T-helper 2 cell treated with Interferon-gamma antibody and Interleukin-4, amounts not matched to agents 5 μg/mL and 100 μg/mL, for 36 hours (primary cell): ENCODE data around the gene TMED4.
"Not testable (repeated sequence)": the region's sequence is repeated elsewhere in the genome, so short reads cannot be mapped to it uniquely, and the experiment has no call there.

Source experiments
- DNase-seq: peaks from one replicate; pipeline ENCODE4 v3.0.0; 2021; ENCODE audit warnings: low spot score
- H3K27ac Mint-ChIP-seq: one replicate; pipeline ENCODE4 v1.8.0; 2021; ENCODE audit warnings: mild to moderate bottlenecking, mixed read lengths
- H3K27me3 Mint-ChIP-seq: one replicate; pipeline ENCODE4 v1.8.0; 2021; ENCODE audit warnings: low read depth, mixed read lengths
- H3K36me3 Mint-ChIP-seq: one replicate; pipeline ENCODE4 v1.8.0; 2021; ENCODE audit warnings: low read depth, mixed read lengths
- H3K4me1 Mint-ChIP-seq: one replicate; pipeline ENCODE4 v1.8.0; 2021; ENCODE audit warnings: low read depth, mixed read lengths
- H3K4me3 Mint-ChIP-seq: one replicate; pipeline ENCODE4 v1.8.0; 2022; ENCODE audit warnings: mild to moderate bottlenecking, moderate library complexity, mixed read lengths
- H3K9me3 Mint-ChIP-seq: one replicate; pipeline ENCODE4 v1.8.0; 2021; ENCODE audit warnings: mixed read lengths

TMED4 gene

DNA sequence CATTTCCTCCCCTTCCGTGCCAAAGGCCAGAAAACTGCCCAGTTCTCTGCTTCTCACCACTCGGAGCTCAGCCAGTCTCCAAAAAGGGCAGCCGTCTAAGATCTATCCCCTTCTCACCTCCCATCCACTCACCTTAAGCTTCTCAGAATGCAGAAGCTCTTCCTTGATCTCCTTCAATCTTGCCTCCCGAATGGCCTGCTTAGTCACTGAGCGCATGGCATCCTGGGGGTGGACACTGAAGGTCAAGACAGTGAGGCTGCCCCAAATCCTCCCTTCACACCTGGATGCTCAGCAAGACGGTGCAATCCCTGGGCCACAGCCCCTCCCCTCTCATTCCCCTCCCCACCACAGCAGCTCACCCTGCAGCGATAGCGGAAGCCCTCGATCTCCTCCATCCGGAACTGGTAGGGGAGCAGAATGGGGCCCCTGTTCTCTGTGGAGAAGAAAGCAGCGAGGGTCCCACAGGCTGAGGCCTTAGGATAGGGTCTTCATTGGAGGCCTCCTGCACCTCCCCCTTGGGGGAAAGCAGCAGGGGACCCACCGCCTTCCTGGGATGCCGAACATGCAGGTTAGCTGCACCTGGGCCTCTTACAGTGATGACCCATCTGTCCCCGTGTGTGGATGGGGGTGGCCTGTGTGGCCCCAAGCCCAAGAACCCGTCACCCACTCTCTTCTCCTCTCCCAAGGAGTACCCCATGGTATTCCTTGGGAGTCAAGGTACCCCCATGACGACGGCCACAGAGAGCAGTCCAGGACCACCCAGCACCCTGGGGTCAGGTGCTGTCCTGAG is 13.1 kb downstream of the TMED4 start:
- peaks cover 14% of the 10 kb centered on the region for H3K4me1 Mint-ChIP-seq
- no peaks in the 10 kb centered on the region for H3K9me3 Mint-ChIP-seq
- H3K4me3 Mint-ChIP-seq, result no peak overlapping the region
- no peak for DNase-seq
- H3K27me3 Mint-ChIP-seq, result no peaks in the 10 kb centered on the region
- peaks cover 74% of the 10 kb centered on the region for H3K36me3 Mint-ChIP-seq
- no peak overlapping the region for H3K27ac Mint-ChIP-seq

DNA sequence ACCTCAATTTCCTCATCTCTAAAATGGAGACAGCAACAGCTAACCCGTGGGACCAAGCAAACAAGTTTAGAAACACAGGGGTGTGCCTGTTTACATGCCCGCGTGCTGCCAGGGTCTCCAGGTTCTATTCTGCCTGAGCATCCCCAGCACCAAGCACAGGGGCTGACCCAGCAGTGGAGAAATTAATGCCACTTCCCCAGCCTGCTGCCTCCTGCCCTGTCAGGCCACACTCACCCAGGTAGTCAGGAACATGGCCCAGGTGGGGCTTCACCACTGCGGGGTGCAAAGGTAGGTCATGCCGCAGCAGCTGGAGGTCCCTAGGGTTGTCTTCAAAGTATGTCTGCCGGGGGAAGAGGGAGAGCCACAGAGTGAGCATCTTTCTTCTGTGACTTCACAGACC is 14.1 kb downstream of the TMED4 start:
- H3K27me3 Mint-ChIP-seq, result no peaks in the 10 kb centered on the region
- H3K27ac Mint-ChIP-seq, result no peak overlapping the region
- no peaks in the 10 kb centered on the region for H3K9me3 Mint-ChIP-seq
- H3K36me3 Mint-ChIP-seq, result peaks cover 71% of the 10 kb centered on the region
- no peak for DNase-seq
- peaks cover 9% of the 10 kb centered on the region for H3K4me1 Mint-ChIP-seq
- no peak overlapping the region for H3K4me3 Mint-ChIP-seq

DNA sequence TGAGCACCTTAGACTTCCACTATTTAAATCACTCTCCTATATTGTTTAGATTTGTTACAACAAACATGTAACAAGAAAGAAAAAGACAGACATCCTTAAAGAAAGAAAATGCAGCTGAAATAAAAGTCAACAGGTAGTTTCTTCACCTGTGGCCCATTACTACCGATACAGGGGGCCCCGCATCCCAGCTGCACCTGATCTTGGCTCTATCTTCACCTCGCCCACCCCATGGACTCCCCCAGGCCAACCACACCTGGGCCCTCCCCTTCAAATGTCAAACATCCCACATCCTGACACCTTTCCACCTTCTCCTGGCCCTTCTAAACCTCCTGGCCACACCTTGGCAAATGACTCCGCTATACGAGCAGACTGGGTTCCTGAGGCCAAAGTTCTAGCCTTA is 15.4 kb downstream of the TMED4 start:
- H3K27ac Mint-ChIP-seq, result no peak overlapping the region
- peaks cover 59% of the 10 kb centered on the region for H3K36me3 Mint-ChIP-seq
- H3K9me3 Mint-ChIP-seq, result no peaks in the 10 kb centered on the region

DNA sequence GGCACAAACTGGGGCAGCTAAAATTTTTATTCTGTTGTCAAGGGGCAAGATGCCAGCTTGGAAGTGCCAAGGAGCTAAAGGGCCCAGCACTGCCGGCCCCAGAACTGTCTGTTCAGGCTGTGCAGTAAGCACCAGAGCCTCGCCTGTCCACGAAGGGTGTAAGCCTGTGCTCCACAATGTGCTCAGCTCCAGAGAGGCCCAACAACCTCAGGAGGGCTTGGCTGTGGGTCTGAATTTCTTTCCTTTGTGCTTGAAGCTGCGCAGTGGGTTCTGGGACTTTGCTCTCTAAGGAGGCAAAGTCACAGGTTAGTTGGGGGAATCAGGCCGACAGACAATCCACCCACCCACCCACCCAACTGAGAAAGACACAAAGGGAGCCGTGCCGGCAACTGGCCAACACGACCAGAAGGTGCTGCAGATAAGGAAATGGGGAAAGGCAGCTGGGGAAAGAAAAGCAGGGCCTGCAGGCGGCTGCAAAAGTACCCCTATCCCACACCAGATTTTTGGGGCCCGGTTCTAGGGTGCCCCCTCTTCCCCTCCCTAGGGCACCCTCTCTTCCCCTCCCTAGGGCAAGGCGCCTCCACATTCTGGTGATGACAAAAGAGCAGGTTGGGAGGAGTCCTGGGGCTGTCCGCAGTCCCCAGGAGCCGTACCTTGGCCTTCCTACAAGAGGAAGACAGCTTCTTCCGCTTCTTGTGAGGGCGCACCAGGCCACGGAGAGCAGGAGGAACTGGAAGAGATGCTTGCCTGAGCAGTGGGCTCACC is 16.1 kb downstream of the TMED4 start:
- peaks cover 3% of the 10 kb centered on the region for H3K4me1 Mint-ChIP-seq
- H3K36me3 Mint-ChIP-seq, result peaks cover 52% of the 10 kb centered on the region

More for the DNA sequence above, 15.4 kb downstream of the TMED4 start:
- Mint-ChIP-seq H3K4me1 (peaks cover 3% of the 10 kb centered on the region), H3K27me3 (no peaks in the 10 kb centered on the region), H3K4me3 (no peak overlapping the region)
- no peak for DNase-seq

DNA sequence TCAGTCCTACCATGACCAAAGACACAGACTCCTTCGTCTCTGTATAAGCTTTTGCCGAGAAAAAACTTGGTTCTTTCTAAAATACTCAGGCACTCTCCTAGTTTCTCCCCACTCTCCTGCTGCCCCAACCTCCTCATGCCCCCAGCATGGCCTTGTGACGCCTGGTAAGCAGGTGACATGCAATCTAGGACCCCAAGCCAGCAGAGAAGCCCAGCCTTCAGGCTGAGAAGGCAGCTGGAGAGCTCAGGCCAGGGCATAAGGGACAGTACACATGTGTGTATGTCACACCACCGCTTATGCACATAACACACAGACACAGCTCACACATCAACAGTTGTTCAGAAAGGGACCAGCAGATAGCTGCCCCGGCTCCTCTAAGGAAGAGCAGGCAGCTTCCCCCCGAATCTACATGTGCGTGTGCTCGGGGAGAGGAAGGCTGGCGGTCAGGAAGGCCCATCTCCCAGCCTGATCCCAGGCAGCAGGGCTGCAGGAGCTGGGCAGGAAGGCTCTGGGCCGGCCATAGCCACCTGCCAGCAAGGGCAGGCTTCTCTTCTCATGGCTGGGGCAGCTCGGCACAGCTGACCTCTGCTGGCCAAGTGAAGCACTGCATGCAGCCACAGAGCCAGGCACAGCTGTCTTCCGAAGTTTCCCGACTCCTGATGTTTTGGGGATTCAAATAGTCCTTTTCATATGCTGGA is 16.8 kb downstream of the TMED4 start:
- peak overlapping the region; percentile 31 for H3K27ac Mint-ChIP-seq
- no peaks in the 10 kb centered on the region for H3K9me3 Mint-ChIP-seq
- DNase-seq, result peak; percentile 42

More for the DNA sequence above, 16.1 kb downstream of the TMED4 start:
- no peaks in the 10 kb centered on the region for H3K9me3 Mint-ChIP-seq
- H3K4me3 Mint-ChIP-seq, result no peak overlapping the region
- no peak for DNase-seq
- no peaks in the 10 kb centered on the region for H3K27me3 Mint-ChIP-seq
- peak overlapping the region; percentile 31 for H3K27ac Mint-ChIP-seq

DNA sequence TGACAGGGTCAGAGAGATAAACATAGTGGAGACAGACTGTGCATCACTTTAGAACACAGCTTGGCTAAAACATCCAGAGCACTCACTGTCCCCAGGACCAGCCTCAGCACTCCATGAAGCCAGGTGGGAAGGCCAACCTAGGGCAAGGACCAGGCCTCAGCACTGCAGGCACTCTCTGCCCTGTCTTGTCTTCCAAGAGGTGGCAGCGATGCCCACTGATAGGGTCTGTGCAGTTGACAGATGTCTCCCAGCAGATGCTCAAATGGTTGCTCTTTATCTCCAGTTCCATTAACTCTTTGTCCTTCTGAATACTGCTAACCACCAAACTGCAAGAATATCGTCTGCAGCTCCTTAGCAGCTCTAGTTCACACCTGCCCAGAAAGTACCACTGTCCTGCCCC is 17.4 kb downstream of the TMED4 start:
- H3K36me3 Mint-ChIP-seq, result peaks cover 44% of the 10 kb centered on the region
- peaks cover 3% of the 10 kb centered on the region for H3K4me1 Mint-ChIP-seq

More for the DNA sequence above, 16.8 kb downstream of the TMED4 start:
- Mint-ChIP-seq H3K4me3 (no peak overlapping the region), H3K27me3 (no peaks in the 10 kb centered on the region), H3K4me1 (peaks cover 3% of the 10 kb centered on the region), H3K36me3 (peaks cover 48% of the 10 kb centered on the region)

DNA sequence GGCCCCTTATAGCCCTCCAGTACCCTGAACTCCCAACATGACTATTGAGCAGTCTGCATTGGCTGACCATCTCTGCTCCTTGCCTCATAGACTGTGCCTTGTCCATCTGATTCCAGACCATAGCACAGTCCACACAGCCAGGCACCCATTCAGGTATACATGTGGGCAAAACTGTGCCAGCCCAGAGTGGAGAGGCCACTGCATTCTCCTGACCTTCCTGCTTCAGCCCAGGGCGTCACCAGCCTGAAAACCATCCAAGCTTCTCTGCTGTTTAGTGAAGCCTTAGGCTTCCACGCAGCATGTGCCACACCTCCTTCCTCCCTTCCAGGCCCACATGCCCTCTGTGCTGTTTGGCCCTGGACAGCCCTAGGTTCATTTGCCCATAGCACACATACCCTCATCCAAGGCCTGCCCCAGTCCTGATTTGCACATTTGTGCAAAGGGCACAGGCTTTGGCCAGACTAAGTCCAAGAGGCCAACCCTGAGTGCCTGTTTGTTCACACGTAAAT is 18.8 kb downstream of the TMED4 start:
- no peaks in the 10 kb centered on the region for H3K9me3 Mint-ChIP-seq

More for the DNA sequence above, 17.4 kb downstream of the TMED4 start:
- no peaks in the 10 kb centered on the region for H3K27me3 Mint-ChIP-seq
- DNase-seq, result no peak
- no peak overlapping the region for H3K27ac Mint-ChIP-seq
- H3K9me3 Mint-ChIP-seq, result no peaks in the 10 kb centered on the region
- no peak overlapping the region for H3K4me3 Mint-ChIP-seq

DNA sequence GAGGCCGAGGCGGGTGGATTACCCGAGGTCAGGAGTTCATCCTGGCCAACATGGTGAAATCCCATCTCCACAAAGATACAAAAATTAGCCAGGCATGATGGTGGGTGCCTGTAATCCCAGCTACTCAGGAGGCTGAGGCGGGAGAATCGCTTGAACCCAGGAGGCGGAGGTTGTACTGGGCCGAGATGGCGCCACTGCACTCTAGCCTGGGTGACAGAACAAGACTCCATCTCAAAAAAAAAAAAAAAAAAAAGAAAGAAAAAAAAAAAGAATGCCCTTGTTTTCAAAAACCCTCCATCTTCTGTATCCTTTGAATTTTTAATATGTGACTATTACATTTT is 19.4 kb downstream of the TMED4 start:
- H3K27me3 Mint-ChIP-seq, H3K27ac Mint-ChIP-seq, H3K4me3 Mint-ChIP-seq, DNase-seq, H3K4me1 Mint-ChIP-seq, H3K9me3 Mint-ChIP-seq: not testable (repeated sequence)
- H3K36me3 Mint-ChIP-seq, result peaks cover 28% of the 10 kb centered on the region

More for the DNA sequence above, 18.8 kb downstream of the TMED4 start:
- no peak for DNase-seq
- Mint-ChIP-seq H3K4me3 (no peak overlapping the region), H3K36me3 (peaks cover 31% of the 10 kb centered on the region), H3K27ac (no peak overlapping the region), H3K27me3 (no peaks in the 10 kb centered on the region), H3K4me1 (peaks cover 1% of the 10 kb centered on the region)

DNA sequence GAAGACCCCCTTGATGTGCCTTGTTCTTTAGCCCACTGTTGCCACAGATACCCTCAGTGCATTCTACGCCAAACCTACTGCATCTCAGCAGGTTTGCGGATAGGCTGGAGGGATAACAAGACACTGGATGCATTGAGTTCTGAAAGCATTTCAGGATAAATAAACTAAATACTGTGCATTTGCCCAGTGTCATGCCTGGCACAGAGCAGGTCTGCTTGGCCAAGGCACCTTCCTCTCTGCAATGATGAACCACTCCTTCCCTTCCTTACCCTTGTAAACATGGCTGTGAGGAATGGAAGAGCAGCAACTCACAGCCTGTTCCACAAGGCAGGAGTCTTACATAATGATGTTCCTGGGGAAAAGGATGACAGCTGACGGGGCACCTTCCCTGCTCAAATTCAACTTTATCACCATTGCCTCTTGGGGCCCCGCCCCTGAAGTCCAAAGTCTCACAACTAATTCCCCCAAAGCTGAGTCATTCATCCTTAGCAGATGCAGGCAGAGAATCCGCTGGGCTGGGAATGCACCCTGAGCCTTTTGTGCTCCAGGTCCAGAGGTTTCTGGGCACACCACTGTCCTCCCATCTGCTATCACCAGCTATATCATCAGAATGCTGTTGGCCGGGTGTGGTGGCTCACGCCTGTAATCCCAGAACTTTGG is 19.9 kb downstream of the TMED4 start:
- H3K36me3 Mint-ChIP-seq, result peaks cover 24% of the 10 kb centered on the region
- H3K4me3 Mint-ChIP-seq, result no peak overlapping the region
- no peak for DNase-seq
- H3K9me3 Mint-ChIP-seq, result no peaks in the 10 kb centered on the region
- H3K27ac Mint-ChIP-seq, result no peak overlapping the region
- H3K4me1 Mint-ChIP-seq, result peaks cover 1% of the 10 kb centered on the region
- no peaks in the 10 kb centered on the region for H3K27me3 Mint-ChIP-seq

DNA sequence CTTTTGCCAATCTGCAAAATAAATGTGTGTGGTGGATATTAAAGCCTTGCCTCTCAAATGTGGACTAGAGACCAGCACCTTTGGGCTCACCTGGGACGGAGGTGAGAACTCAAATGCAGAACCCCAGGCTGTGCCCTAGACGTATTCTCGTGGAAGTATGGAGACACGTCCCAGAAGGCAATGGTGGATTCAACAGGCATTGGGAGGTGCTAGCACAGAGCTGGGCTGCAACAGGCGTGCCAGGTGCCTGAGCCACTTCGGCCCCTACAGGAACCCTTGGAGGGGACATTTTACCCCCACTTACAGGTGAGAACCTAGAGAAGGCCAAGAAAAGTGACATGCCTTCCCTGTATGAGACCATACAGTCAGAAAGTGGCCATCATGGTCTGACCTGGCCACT is 20.6 kb downstream of the TMED4 start:
- H3K9me3 Mint-ChIP-seq, result no peaks in the 10 kb centered on the region
- no peak overlapping the region for H3K4me3 Mint-ChIP-seq

DNA sequence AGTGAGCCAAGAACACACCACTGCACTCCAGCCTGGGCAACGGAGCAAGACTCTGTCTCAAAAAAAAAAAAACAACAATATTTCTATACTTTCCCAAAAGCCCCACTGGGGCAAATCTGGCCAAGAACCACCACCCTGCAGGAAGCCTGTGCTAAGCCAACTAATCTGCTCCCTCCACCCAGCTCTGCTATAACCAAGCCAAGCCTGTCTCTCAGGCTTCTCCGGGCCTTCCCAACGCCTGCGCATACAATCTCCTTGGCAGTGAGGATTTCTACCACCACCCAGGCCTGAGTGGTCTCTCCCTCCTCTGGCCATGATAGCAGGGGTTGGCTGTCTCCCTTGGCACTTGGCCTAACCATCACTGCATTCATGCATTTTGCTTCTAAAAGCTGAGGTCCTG is 22.5 kb downstream of the TMED4 start:
- Mint-ChIP-seq H3K9me3 (no peaks in the 10 kb centered on the region), H3K4me1 (no peaks in the 10 kb centered on the region), H3K36me3 (peaks cover 10% of the 10 kb centered on the region), H3K27ac (no peak overlapping the region), H3K27me3 (peaks cover 1% of the 10 kb centered on the region), H3K4me3 (no peak overlapping the region)
- DNase-seq, result no peak

More for the DNA sequence above, 20.6 kb downstream of the TMED4 start:
- DNase-seq, result no peak
- Mint-ChIP-seq H3K27me3 (no peaks in the 10 kb centered on the region), H3K36me3 (peaks cover 21% of the 10 kb centered on the region), H3K4me1 (peaks cover 1% of the 10 kb centered on the region), H3K27ac (no peak overlapping the region)

DNA sequence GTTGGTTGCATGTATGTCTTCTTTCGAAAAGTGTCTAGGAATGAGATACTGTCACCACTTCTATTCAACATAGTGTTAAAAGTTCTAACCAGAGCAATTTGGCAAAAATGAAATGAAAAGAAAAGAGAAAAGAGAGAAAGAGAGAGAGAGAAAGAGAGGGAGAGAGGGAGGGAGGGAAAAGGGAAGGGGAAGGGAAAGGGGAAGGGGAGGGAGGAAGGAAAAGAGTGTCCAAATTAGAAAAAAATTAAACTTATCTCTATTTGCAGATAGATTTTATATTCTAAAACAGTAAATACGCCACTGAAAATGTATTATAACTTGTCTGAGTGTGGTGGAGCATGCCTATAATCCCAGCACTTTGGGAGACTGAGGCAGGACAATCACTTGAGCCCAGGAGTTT is 24.5 kb downstream of the TMED4 start:
- no peak for DNase-seq
- H3K27me3 Mint-ChIP-seq, result peaks cover 5% of the 10 kb centered on the region
- no peaks in the 10 kb centered on the region for H3K4me1 Mint-ChIP-seq
- H3K36me3 Mint-ChIP-seq, result no peaks in the 10 kb centered on the region
- H3K27ac Mint-ChIP-seq, result no peak overlapping the region
- H3K4me3 Mint-ChIP-seq, result no peak overlapping the region
- no peaks in the 10 kb centered on the region for H3K9me3 Mint-ChIP-seq

DNA sequence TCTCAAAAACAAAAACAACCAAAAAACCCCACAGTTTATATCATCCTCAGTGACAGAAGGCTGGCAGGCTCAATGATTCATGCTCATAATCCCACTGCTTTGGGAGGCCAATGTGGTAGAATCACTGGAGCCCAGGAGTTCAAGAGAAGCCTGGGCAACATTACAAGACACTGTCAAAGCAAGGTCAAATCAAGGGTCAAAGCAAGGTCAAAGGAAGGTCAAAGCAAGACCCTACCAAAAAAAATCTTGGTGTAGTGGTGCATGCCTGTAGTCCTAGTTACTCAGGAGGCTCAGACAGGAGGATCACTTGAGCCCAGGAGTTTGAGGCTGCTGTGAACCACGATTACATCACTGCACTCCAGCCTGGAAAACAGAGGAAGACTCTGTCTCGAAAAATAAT is 26.7 kb downstream of the TMED4 start:
- Mint-ChIP-seq H3K36me3 (no peaks in the 10 kb centered on the region), H3K4me3 (no peak overlapping the region), H3K27me3 (peaks cover 6% of the 10 kb centered on the region), H3K27ac (no peak overlapping the region), H3K4me1 (no peaks in the 10 kb centered on the region), H3K9me3 (no peaks in the 10 kb centered on the region)
- DNase-seq, result no peak
